Gastroesophageal sphincter (tissue), 4 donors: ENCODE data around the gene B4GALT6. TPM values are rescaled to one million over a fixed set of nuclear protein-coding genes. Genes with fewer than 3 reads are reported as not detected.

Experiments used
- ATAC-seq: fragments of 150-250 bp; one replicate; pipeline ENCODE4 v1.9.1; 2016; ENCODE audit warnings: mild to moderate bottlenecking, moderate library complexity
- H3K27ac ChIP-seq, 4 donors: fragments of 200-600 bp; sonication (generic) in 3 of 4; 1 replicate in 3 of 4; 2 replicates in 1 of 4; pipeline ENCODE4 v1.5.1; 2016 to 2019
- H3K27me3 ChIP-seq: fragments of 200-600 bp; sonication (generic); one replicate; pipeline ENCODE4 v1.5.1; 2019
- H3K36me3 ChIP-seq, 2 donors: fragments of 200-600 bp; sonication (generic); one replicate each; pipeline ENCODE4 v1.5.1; 2019; ENCODE audit warnings: control low read depth in 1 of 2
- H3K4me1 ChIP-seq, 3 donors: fragments of 200-600 bp; sonication (generic); 1 replicate in 2 of 3; 2 replicates in 1 of 3; pipeline ENCODE4 v1.5.1; 2016 to 2019; ENCODE audit warnings: control low read depth in 2 of 3
- H3K4me3 ChIP-seq, 2 donors: fragments of 200-600 bp; sonication (generic); one replicate each; pipeline ENCODE4 v1.5.1; 2019; ENCODE audit warnings: mild to moderate bottlenecking in 1 of 2, moderate library complexity in 1 of 2
- H3K9me3 ChIP-seq, 3 donors: fragments of 200-600 bp; sonication (generic); one replicate each; pipeline ENCODE4 v1.5.1; 2017 to 2019; ENCODE audit warnings: control low read depth in 2 of 3
- CTCF ChIP-seq, 4 experiments: fragments of 200-600 bp in 2 of 4; fragments of 450-650 bp in 2 of 4; sonication (generic) in 1 of 4; IDR thresholded peaks; one replicate each; pipeline ENCODE4 v1.5.1; 2017 to 2019; ENCODE audit warnings: antibody characterized with exemption in 4 of 4, mild to moderate bottlenecking in 2 of 4, moderate library complexity in 2 of 4
- EP300 ChIP-seq: sonication (generic); formaldehyde crosslinking; IDR thresholded peaks from one replicate; pipeline ENCODE4 v1.6.1; 2017; ENCODE audit warnings: antibody characterized with exemption, mild to moderate bottlenecking
- POLR2A ChIP-seq, 2 donors: fragments of 450-650 bp; IDR thresholded peaks; one replicate each; pipeline ENCODE4 v1.6.1; 2017; ENCODE audit warnings: antibody characterized with exemption in 2 of 2, mild to moderate bottlenecking in 2 of 2, moderate library complexity in 1 of 2
- POLR2AphosphoS5 ChIP-seq: sonication (generic); formaldehyde crosslinking; IDR thresholded peaks from one replicate; pipeline ENCODE4 v1.6.1; 2017; ENCODE audit warnings: antibody characterized with exemption
- WGBS, 2 donors: methylation state at CpG; one replicate each; pipeline ENCODE4 v1.1.5; 2018; ENCODE audit warnings: low coverage in 1 of 2; 5-methylcytosine and 5-hydroxymethylcytosine counted together
- total RNA-seq, 4 donors: library from RNA; depleted of rRNA; stranded (reverse); fragments of >200 nt; gene quantifications; one replicate each; pipeline ENCODE4 v1.1.0, GENCODE V29; 2016

The B4GALT6 gene
- total RNA-seq, 4 donors from 2014 or later, result 3.0 to 12.0 (median 5.8) TPM

GRCh38 chr18:31683968-31684278 lies 458 bp downstream of the B4GALT6 start:
- peaks cover 1 to 30% (median 3%) of the 10 kb centered on the region in 3 donors for H3K4me1 ChIP-seq
- H3K36me3 ChIP-seq, result no peaks in the 10 kb centered on the region
- H3K4me3 ChIP-seq, result peak overlapping the region; percentile 61 to 81

GRCh38 chr18:31683106-31683505 lies 1.3 kb downstream of the B4GALT6 start:
- Histone ChIP-seq H3K27ac (no peak overlapping the region), H3K4me3 (peak overlapping the region in 1 of 2 donors; percentile 81), H3K27me3 (no peaks in the 10 kb centered on the region), H3K9me3 (no peaks in the 10 kb centered on the region), H3K36me3 (no peaks in the 10 kb centered on the region), H3K4me1 (peaks cover 4 to 37% (median 7%) of the 10 kb centered on the region in 3 donors)
- WGBS, 2 donors, result 53 to 88% methylated on average over 4 to 5 of the region's 5 CpGs
- ATAC-seq, result no peak
- TF ChIP-seq POLR2AphosphoS5 (no peak), EP300 (no peak), POLR2A (IDR thresholded peaks at IDR 0.05) (no peak), CTCF (IDR thresholded peaks at IDR 0.05) (no peak)

More at GRCh38 chr18:31683968-31684278, 458 bp downstream of the B4GALT6 start:
- WGBS, 2 donors, result 7 to 19% methylated on average over 9 of the region's 9 CpGs
- Histone ChIP-seq H3K27ac (peak overlapping the region in 3 of 4 donors; percentile 84 to 85 (median 85)), H3K9me3 (no peaks in the 10 kb centered on the region), H3K27me3 (no peaks in the 10 kb centered on the region)
- no peak for ATAC-seq
- TF ChIP-seq CTCF (IDR thresholded peaks at IDR 0.05), result no peak
- TF ChIP-seq EP300, result no peak
- TF ChIP-seq POLR2A (IDR thresholded peaks at IDR 0.05), result no peak
- no peak for TF ChIP-seq POLR2AphosphoS5

- H3K27me3 ChIP-seq, result no peaks in the 10 kb centered on the region
- peaks cover 4 to 40% (median 7%) of the 10 kb centered on the region in 3 donors for H3K4me1 ChIP-seq
- H3K36me3 ChIP-seq, result no peaks in the 10 kb centered on the region
- H3K9me3 ChIP-seq, result no peaks in the 10 kb centered on the region
- no peak for TF ChIP-seq POLR2AphosphoS5
- no peak for TF ChIP-seq EP300
- no peak overlapping the region for H3K4me3 ChIP-seq
- H3K27ac ChIP-seq, result no peak overlapping the region
- WGBS, 2 donors, result 93 to 100% methylated on average over 2 of the region's 2 CpGs
- ATAC-seq, result no peak
These were observed 3.4 kb downstream of the B4GALT6 start for GRCh38 chr18:31680831-31681568.

- ATAC-seq, result no peak
- no peak for TF ChIP-seq POLR2AphosphoS5
- TF ChIP-seq EP300, result no peak
- TF ChIP-seq POLR2A (IDR thresholded peaks at IDR 0.05), result no peak
- no peak for TF ChIP-seq CTCF (IDR thresholded peaks at IDR 0.05)
- no peaks in the 10 kb centered on the region for H3K27me3 ChIP-seq
- no peak overlapping the region for H3K27ac ChIP-seq
- no CpG with 5 or more reads among the region's 1 CpG for WGBS, 2 donors
- H3K4me1 ChIP-seq, result peaks cover 4 to 34% (median 4%) of the 10 kb centered on the region in 3 donors
- H3K4me3 ChIP-seq, result no peak overlapping the region
- no peaks in the 10 kb centered on the region for H3K36me3 ChIP-seq
- H3K9me3 ChIP-seq, result no peaks in the 10 kb centered on the region
These were observed 4.0 kb downstream of the B4GALT6 start for GRCh38 chr18:31680433-31680811.

GRCh38 chr18:31679791-31680432 lies 4.5 kb downstream of the B4GALT6 start:
- 73 to 81% methylated on average over 3 to 5 of the region's 5 CpGs for WGBS, 2 donors
- ATAC-seq, result no peak
- peaks cover 4 to 32% (median 4%) of the 10 kb centered on the region in 3 donors for H3K4me1 ChIP-seq
- H3K9me3 ChIP-seq, result no peaks in the 10 kb centered on the region
- no peak for TF ChIP-seq CTCF (IDR thresholded peaks at IDR 0.05)
- no peak for TF ChIP-seq EP300
- no peak for TF ChIP-seq POLR2A (IDR thresholded peaks at IDR 0.05)
- TF ChIP-seq POLR2AphosphoS5, result no peak
- H3K27ac ChIP-seq, result peak overlapping the region in 1 of 4 donors; percentile 58
- no peaks in the 10 kb centered on the region for H3K27me3 ChIP-seq
- no peaks in the 10 kb centered on the region for H3K36me3 ChIP-seq
- no peak overlapping the region for H3K4me3 ChIP-seq
